Fibroblast of skin of scalp (primary cell): Measurements from ENCODE around the gene SYT2.
A peak's percentile ranks its signal among the peaks of the same experiment; 100 is the strongest.

ENCODE experiments used
- DNase-seq: peaks from one replicate; pipeline ENCODE4 v3.0.0-alpha.2; 2013

Gene SYT2

GRCh38 chr1:202703191-202703590, 7.1 kb downstream of the SYT2 start:
- no peak for DNase-seq

GRCh38 chr1:202702088-202702487, 8.2 kb downstream of the SYT2 start:
- DNase-seq, result no peak

- no peak for DNase-seq
These were observed 9.1 kb downstream of the SYT2 start for GRCh38 chr1:202701200-202701599.

GRCh38 chr1:202700061-202700460, 10.2 kb downstream of the SYT2 start:
- no peak for DNase-seq

- no peak for DNase-seq
These were observed 12.0 kb downstream of the SYT2 start for GRCh38 chr1:202698276-202698675.

GRCh38 chr1:202697038-202697437, 13.2 kb downstream of the SYT2 start:
- DNase-seq, result no peak

GRCh38 chr1:202694314-202694713, 15.9 kb downstream of the SYT2 start:
- no peak for DNase-seq

GRCh38 chr1:202692959-202693555, 17.2 kb downstream of the SYT2 start:
- peak; percentile 75 for DNase-seq

- no peak for DNase-seq
These were observed 18.4 kb downstream of the SYT2 start for GRCh38 chr1:202691816-202692215.

GRCh38 chr1:202689493-202690342, 20.5 kb downstream of the SYT2 start:
- no peak for DNase-seq

- no peak for DNase-seq
These were observed 21.2 kb downstream of the SYT2 start for GRCh38 chr1:202689082-202689481.

- DNase-seq, result no peak
These were observed 21.9 kb downstream of the SYT2 start for GRCh38 chr1:202688401-202688800.

GRCh38 chr1:202687798-202688197, 22.5 kb downstream of the SYT2 start:
- DNase-seq, result no peak

- no peak for DNase-seq
These were observed 22.9 kb downstream of the SYT2 start for GRCh38 chr1:202687370-202687769.

- DNase-seq, result no peak
These were observed 24.6 kb downstream of the SYT2 start for GRCh38 chr1:202685641-202686040.

- DNase-seq, result no peak
These were observed 25.5 kb downstream of the SYT2 start for GRCh38 chr1:202684716-202685115.

- DNase-seq, result peak; percentile 3
These were observed 27.2 kb downstream of the SYT2 start for GRCh38 chr1:202683029-202683428.

- no peak for DNase-seq
These were observed 27.8 kb downstream of the SYT2 start for GRCh38 chr1:202682477-202682876.

- DNase-seq, result no peak
These were observed 28.4 kb downstream of the SYT2 start for GRCh38 chr1:202681736-202682420.

- no peak for DNase-seq
These were observed 29.5 kb downstream of the SYT2 start for GRCh38 chr1:202680586-202681352.

GRCh38 chr1:202679406-202680177, 30.7 kb downstream of the SYT2 start:
- no peak for DNase-seq

GRCh38 chr1:202677433-202677832, 32.8 kb downstream of the SYT2 start:
- DNase-seq, result no peak
